ENCODE measurements around the gene C16orf92. TPM values are rescaled to one million over a fixed set of nuclear protein-coding genes. Genes with fewer than 3 reads are reported as not detected.
"Not testable (repeated sequence)": the region's sequence is repeated elsewhere in the genome, so short reads cannot be mapped to it uniquely, and the experiment has no call there.

The C16orf92 gene
- total RNA-seq, 2 experiments from 2014 or later, result not detected

GRCh38 chr16:30009990-30010843 lies 12.8 kb upstream of the C16orf92 start:
- POLR2A ChIA-PET, result interaction anchor here (0.7 kb wide), 1 partner anchor 344 kb away, joined by 4 read pairs; no protein-coding TSS in a partner anchor
- Mint-ChIP-seq H3K27ac (no peak overlapping the region), H3K4me3 (peak overlapping the region; percentile 76), H3K36me3 (ENCODE audit: low read depth) (no peaks in the 10 kb centered on the region), H3K9me3 (no peaks in the 10 kb centered on the region), H3K4me1 (ENCODE audit: low read depth) (peaks cover 16% of the 10 kb centered on the region), H3K27me3 (peaks cover 22% of the 10 kb centered on the region)
- CTCF ChIA-PET, result no interaction called here
- TF ChIP-seq, protein P1, sequence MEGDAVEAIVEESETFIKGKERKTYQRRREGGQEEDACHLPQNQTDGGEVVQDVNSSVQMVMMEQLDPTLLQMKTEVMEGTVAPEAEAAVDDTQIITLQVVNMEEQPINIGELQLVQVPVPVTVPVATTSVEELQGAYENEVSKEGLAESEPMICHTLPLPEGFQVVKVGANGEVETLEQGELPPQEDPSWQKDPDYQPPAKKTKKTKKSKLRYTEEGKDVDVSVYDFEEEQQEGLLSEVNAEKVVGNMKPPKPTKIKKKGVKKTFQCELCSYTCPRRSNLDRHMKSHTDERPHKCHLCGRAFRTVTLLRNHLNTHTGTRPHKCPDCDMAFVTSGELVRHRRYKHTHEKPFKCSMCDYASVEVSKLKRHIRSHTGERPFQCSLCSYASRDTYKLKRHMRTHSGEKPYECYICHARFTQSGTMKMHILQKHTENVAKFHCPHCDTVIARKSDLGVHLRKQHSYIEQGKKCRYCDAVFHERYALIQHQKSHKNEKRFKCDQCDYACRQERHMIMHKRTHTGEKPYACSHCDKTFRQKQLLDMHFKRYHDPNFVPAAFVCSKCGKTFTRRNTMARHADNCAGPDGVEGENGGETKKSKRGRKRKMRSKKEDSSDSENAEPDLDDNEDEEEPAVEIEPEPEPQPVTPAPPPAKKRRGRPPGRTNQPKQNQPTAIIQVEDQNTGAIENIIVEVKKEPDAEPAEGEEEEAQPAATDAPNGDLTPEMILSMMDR (IDR thresholded peaks at IDR 0.05), result no peak
- DNase-seq (no peak), ATAC-seq (ENCODE audit: poor library complexity) (no peak)
- Histone ChIP-seq H3K27ac (ENCODE audit: low read depth in 1 of 2, low read length in 2 of 2) (no peak overlapping the region), H3K36me3 (ENCODE audit: insufficient read depth, low read length) (no peaks in the 10 kb centered on the region), H3K27me3 (ENCODE audit: control insufficient read depth in 1 of 2, insufficient read depth in 2 of 2, low read length in 2 of 2) (peaks cover 19 to 20% of the 10 kb centered on the region in 2 experiments), H3K4me3 (ENCODE audit: low read length) (peak overlapping the region; percentile 34), H3K9me3 (ENCODE audit: control insufficient read depth in 1 of 2, insufficient read depth in 1 of 2, low read length in 2 of 2) (peaks cover 0 to 17% of the 10 kb centered on the region in 2 experiments), H3K4me1 (ENCODE audit: insufficient read depth, low read length) (peaks cover 21% of the 10 kb centered on the region)
- intact Hi-C loops (cut with DNase I, micrococcal nuclease), result loop anchor here in 1 of 2 experiments (5.0 kb wide), 1 partner anchor 308 kb away; no protein-coding TSS in a partner anchor

GRCh38 chr16:30010844-30011713 lies 11.9 kb upstream of the C16orf92 start, which contains the start of gene DOC2A:
Gene DOC2A, minus strand, starts transcription at chr16:30011027. Its CDS starts 805 bp downstream, at chr16:30010222.
- Mint-ChIP-seq H3K36me3 (ENCODE audit: low read depth) (no peaks in the 10 kb centered on the region), H3K4me1 (ENCODE audit: low read depth) (peaks cover 11% of the 10 kb centered on the region), H3K9me3 (no peaks in the 10 kb centered on the region), H3K27me3 (peaks cover 22% of the 10 kb centered on the region), H3K4me3 (peak within 1 kb of the TSS; percentile 89), H3K27ac (no peak within 1 kb of the TSS)
- Histone ChIP-seq H3K4me1 (ENCODE audit: insufficient read depth, low read length) (peaks cover 19% of the 10 kb centered on the region), H3K4me3 (ENCODE audit: low read length) (peak within 1 kb of the TSS; percentile 47), H3K27me3 (ENCODE audit: control insufficient read depth in 1 of 2, insufficient read depth in 2 of 2, low read length in 2 of 2) (peaks cover 19 to 20% of the 10 kb centered on the region in 2 experiments), H3K9me3 (ENCODE audit: control insufficient read depth in 1 of 2, insufficient read depth in 1 of 2, low read length in 2 of 2) (peaks cover 0 to 17% of the 10 kb centered on the region in 2 experiments), H3K36me3 (ENCODE audit: insufficient read depth, low read length) (no peaks in the 10 kb centered on the region), H3K27ac (ENCODE audit: low read depth in 1 of 2, low read length in 2 of 2) (no peak within 1 kb of the TSS)
- peak; percentile 85 for ATAC-seq (ENCODE audit: poor library complexity)
- TF ChIP-seq, protein P1 (IDR thresholded peaks at IDR 0.05), result no peak
- intact Hi-C loops (cut with DNase I, micrococcal nuclease), result no loop called here
- POLR2A ChIA-PET, result interaction anchor here (0.7 kb wide), 1 partner anchor 14 kb away, joined by 3 read pairs; no protein-coding TSS in a partner anchor
- DNase-seq, result peak in 9 of 14 experiments; percentile 20 to 59 (median 34)
- CTCF ChIA-PET, result no interaction called here

DNA sequence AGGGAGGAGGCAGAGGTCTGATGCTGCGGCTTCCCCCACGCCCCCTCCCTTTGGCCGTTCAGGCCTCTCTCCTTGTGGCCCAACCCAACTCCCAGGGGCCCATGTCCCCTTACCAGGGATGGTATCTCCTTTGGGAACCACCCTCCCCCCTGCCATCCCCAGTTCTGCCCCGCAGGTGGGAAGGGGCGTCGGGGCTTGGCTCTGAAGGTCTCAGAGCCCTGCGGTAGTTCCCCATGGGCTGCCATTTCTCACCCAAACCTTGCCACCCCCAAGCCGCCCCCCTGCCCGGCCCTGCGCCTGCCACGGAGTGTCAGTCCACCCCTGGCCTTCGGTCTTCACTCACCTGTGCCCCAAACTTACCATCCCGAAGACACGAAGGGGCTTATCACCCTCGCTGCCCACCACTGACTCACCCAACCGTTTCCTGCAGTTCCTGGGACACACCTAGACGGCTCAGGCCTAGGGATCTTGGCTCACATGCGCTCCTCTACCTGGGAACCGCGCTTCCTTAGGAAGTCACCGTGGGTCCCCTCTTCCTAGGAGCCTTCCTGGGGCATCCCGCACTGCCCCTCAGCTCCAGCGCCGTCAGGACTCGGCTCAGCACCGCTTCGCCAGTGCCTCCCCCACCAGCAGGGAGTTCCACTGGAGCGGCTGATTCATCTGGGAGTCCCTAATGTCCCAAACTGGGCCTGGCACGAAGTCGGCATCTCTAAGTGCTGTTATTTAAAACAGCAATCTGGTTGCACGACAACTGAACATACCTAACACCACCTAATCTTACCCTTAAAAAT lies 11.1 kb upstream of the C16orf92 start:
- ChIA-PET CTCF (no interaction called here), POLR2A (no interaction called here)
- peaks cover 11% of the 10 kb centered on the region for H3K4me1 Mint-ChIP-seq (ENCODE audit: low read depth)
- H3K36me3 Mint-ChIP-seq (ENCODE audit: low read depth), result no peaks in the 10 kb centered on the region
- no peak for DNase-seq
- peaks cover 26% of the 10 kb centered on the region for H3K27me3 Mint-ChIP-seq
- intact Hi-C loops (cut with DNase I, micrococcal nuclease), result no loop called here
- no peak overlapping the region for H3K27ac ChIP-seq (ENCODE audit: low read depth in 1 of 2, low read length in 2 of 2)
- H3K4me3 Mint-ChIP-seq, result peak overlapping the region; percentile 89
- peaks cover 19 to 20% of the 10 kb centered on the region in 2 experiments for H3K27me3 ChIP-seq (ENCODE audit: control insufficient read depth in 1 of 2, insufficient read depth in 2 of 2, low read length in 2 of 2)
- peaks cover 19% of the 10 kb centered on the region for H3K4me1 ChIP-seq (ENCODE audit: insufficient read depth, low read length)
- H3K9me3 ChIP-seq (ENCODE audit: control insufficient read depth in 1 of 2, insufficient read depth in 1 of 2, low read length in 2 of 2), result peaks cover 0 to 17% of the 10 kb centered on the region in 2 experiments
- TF ChIP-seq, protein P1 (IDR thresholded peaks at IDR 0.05), result no peak
- H3K27ac Mint-ChIP-seq, result no peak overlapping the region
- no peaks in the 10 kb centered on the region for H3K9me3 Mint-ChIP-seq
- ATAC-seq (ENCODE audit: poor library complexity), result no peak
- peak overlapping the region; percentile 12 for H3K4me3 ChIP-seq (ENCODE audit: low read length)
- H3K36me3 ChIP-seq (ENCODE audit: insufficient read depth, low read length), result no peaks in the 10 kb centered on the region

DNA sequence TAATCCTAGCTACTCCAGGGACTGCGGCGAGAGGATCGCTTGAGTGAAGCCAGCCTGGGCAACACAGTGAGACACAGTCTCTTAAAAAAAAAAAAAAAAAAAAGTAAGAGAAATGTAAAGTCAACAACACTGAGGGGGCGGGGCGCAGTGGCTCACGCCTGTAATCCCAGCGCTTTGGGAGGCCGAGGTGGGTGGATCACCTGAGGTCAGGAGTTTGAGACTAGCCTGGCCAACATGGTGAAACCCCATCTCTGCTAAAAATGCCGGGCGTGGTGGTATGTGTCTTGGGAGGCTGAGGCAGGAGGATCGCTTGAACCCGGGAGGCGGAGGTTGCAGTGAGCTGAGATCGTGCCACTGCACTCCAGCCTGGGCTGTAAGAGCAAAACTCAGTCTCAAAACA lies 10.4 kb upstream of the C16orf92 start:
- H3K27ac ChIP-seq (ENCODE audit: low read depth in 1 of 2, low read length in 2 of 2); DNase-seq; ATAC-seq (ENCODE audit: poor library complexity); H3K4me3 ChIP-seq (ENCODE audit: low read length); POLR2A ChIA-PET; H3K27ac Mint-ChIP-seq; H3K9me3 Mint-ChIP-seq; H3K36me3 ChIP-seq (ENCODE audit: insufficient read depth, low read length); intact Hi-C loops (cut with DNase I, micrococcal nuclease); H3K36me3 Mint-ChIP-seq (ENCODE audit: low read depth): not testable (repeated sequence)
- H3K27me3 Mint-ChIP-seq, result peaks cover 26% of the 10 kb centered on the region
- Histone ChIP-seq H3K4me1 (ENCODE audit: insufficient read depth, low read length) (peaks cover 19% of the 10 kb centered on the region), H3K9me3 (ENCODE audit: control insufficient read depth in 1 of 2, insufficient read depth in 1 of 2, low read length in 2 of 2) (peaks cover 0 to 17% of the 10 kb centered on the region in 2 experiments), H3K27me3 (ENCODE audit: control insufficient read depth in 1 of 2, insufficient read depth in 2 of 2, low read length in 2 of 2) (peaks cover 17 to 20% of the 10 kb centered on the region in 2 experiments)
- CTCF ChIA-PET, result interaction anchor here (1.4 kb wide), 1 partner anchor 205 kb away, joined by 3 read pairs; no protein-coding TSS in a partner anchor
- peaks cover 11% of the 10 kb centered on the region for H3K4me1 Mint-ChIP-seq (ENCODE audit: low read depth)
- H3K4me3 Mint-ChIP-seq, result peak overlapping the region; percentile 58
